SIG-M5 treated with dmso at 0.1 percent for 504 hours (cell line): ENCODE data around the gene TAP1.

Source experiments
- DNase-seq: peaks from one replicate; lab custom pipeline; 2025; ENCODE audit not compliant: unreplicated experiment; lab: John Stamatoyannopoulos, UW

Gene TAP1

DNA sequence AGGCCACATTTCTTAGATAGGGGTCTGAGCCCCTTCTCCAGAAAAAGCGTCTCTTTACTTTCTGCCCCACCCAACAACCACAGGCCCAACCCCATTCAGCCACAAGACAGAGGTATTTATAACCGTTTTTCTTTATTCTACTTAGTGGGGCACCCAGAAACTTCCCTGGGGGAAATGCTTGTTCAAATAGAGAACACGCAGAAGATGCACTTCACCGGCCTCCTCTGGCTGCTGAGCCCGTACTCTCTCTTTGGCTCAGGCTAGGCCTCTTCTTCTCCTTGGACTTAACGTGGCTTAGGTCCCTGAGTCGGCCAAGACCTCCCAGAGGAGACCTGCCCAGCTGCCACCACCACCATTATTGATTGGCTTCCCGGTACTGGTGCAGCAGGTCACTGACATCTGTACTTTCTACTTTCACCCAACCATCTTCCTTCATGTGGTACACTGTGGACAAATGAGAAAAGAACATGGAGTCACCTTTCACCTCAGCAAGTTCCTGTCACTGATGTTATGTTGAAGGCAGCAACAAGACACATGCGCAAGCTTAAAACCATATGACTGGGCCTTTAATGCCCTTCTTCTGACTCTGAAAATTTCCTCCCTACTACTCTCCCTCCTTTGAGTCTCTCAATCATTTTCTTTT is 12.8 kb downstream of the TAP1 start:
- DNase-seq = no peak

DNA sequence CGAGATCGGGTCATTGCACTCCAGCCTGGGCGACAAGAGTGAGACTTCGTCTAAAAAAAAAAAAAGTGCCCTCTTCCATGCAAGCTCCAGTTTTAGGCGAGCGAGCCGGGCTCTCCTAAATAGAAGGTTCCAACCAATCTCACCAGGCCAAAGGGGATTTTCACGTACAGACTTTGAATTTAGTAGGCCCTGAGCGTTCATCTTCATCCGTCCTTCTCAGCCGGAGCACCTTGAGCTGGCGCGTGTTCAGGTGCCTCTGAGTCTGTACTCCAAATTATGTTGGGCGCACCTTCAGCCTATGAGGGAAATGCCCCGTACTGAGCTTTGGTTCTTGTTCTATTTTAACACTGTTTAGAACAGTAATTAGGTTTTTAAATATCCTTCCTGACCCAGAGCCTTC is 14.1 kb downstream of the TAP1 start:
- no peak for DNase-seq

GRCh38 chr6:32838114-32838958 is 15.2 kb downstream of the TAP1 start, which contains the start of gene TAP2:
Gene TAP2 (minus strand): TSS chr6:32838739. CDS start chr6:32838233, 506 bp downstream.
- peak; percentile 79 for DNase-seq

DNA sequence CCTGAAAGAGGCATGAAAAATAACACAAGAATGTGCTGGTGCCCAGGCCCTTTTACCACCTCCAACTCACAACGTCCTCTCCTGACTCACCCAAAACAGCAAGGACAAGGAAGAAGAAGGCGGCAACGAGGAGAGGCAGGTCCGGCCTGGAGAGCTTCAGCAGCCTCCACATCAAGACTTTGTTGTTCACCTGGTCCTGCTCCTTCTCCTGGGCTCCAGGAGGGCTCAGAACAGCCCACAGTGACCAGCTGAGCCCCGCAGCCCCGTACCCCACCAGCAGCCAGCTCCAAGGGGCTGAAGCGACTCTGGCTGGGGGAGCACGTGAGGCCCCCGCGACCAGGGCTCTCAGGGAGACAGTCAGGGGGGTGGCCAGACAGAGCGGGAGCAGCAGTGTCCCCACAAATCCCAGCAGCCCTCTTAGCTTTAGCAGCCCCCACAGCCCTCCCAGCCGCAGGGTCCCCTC is 15.8 kb downstream of the TAP1 start:
- DNase-seq = no peak

- DNase-seq = no peak
Measured at GRCh38 chr6:32836873-32837272, 16.6 kb downstream of the TAP1 start.

- DNase-seq = no peak
Measured at GRCh38 chr6:32835167-32835893, 18.2 kb downstream of the TAP1 start.

- no peak for DNase-seq
Measured at GRCh38 chr6:32833664-32834063, 19.8 kb downstream of the TAP1 start.

DNA sequence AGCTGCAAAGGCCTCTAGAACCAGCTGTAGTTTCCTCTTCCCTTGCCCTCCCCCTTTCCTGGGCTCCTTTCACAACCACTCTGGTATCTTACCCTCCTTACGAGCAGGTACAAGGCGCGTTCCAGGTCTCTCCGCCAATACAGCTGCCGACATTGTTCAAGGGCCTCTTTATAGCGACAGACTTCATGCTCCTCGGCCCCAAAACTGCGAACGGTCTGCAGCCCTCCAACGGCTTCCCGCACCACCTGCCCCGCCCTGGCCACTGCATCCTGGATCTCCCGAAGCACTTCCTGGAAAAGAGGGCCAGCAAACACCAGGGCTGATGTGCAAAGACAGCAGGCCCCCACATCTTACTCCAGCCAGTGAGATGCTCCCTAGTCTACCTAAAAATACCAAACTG is 21.0 kb downstream of the TAP1 start:
- no peak for DNase-seq

DNA sequence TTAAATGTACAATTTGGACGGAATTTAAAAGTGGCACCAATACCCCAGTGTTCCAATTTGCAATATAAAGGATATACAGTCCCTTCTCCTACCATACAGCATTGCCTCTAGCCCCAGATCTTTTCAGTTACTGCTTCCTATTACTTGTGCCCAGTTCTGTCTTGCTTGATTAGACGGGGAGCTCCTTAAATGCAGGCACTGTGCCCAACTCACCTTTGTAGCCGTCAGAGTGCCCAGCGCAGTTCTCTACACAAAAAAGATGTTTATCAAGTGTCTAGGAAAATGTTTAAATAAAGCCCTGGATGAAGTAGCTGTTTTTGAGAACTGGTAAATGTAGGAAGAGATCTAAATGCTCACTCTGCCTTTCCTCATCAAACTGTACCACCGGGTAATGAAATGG is 22.6 kb downstream of the TAP1 start:
- no peak for DNase-seq

GRCh38 chr6:32830017-32830416 is 23.5 kb downstream of the TAP1 start:
- DNase-seq = no peak

GRCh38 chr6:32829495-32829894 is 24.0 kb downstream of the TAP1 start:
- no peak for DNase-seq

DNA sequence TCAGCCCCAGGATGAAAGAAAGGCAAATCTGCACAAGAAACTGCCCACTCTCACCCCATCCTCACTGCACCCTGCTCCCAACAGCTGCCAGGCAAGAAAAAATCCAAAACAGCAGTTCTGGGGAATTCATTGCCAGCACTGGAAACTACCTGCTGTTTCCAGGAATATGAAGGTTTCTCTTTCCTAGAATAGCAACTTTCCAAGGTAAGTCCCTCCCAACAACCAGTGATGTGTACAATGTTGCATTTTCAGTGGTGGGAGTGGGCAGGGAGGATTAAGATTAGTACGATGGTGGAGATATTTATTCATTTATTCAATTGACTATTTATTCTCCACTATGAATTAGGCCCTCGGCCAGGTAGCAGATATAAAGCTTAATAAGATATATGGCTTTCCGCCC is 26.5 kb downstream of the TAP1 start:
- no peak for DNase-seq

GRCh38 chr6:32825966-32826365 is 27.5 kb downstream of the TAP1 start:
- no peak for DNase-seq

DNA sequence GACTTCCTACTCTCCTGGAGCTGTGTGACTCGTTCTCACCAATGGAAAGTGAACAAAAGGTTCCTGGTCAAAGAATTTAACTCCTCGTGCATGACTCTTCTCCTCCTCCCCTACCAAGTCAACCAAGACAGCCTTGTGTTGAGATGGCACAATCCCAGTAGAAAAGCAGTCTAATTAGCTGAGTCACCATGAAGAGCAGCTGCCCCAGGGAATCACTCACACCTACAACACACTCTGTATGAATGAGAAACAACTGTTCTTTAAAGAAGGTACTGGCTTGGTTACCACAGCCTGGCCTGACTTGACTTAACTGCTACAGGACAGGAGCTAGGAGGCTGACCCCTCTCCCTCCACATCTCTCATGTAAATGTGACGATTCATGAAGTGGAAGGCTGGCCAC is 33.8 kb downstream of the TAP1 start:
- no peak for DNase-seq

DNA sequence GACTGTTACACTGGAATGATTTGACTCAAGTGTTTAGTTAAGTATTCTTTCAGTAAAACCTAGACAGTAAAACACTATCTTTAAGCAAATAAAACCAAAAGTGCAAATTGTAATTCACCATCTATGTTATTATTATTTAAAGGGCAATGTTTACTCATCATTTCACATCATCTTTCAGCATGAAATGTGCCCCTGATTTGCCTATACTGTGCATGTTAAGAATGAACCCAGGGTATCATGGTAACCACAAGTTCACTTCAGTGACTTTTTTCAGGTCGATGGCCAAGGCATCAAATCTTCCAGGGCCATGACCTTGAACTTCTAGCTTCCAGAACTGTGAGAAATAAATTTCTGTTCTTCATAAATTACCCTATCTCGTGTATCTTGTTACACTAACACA is 34.6 kb downstream of the TAP1 start:
- no peak for DNase-seq

GRCh38 chr6:32816746-32817204 is 36.7 kb downstream of the TAP1 start, which contains the start of gene HLA-DOB:
Gene HLA-DOB (minus strand): TSS chr6:32817002. CDS start chr6:32816951, 51 bp downstream.
- DNase-seq = peak; percentile 32

GRCh38 chr6:32815996-32816395 is 37.5 kb downstream of the TAP1 start:
- no peak for DNase-seq

DNA sequence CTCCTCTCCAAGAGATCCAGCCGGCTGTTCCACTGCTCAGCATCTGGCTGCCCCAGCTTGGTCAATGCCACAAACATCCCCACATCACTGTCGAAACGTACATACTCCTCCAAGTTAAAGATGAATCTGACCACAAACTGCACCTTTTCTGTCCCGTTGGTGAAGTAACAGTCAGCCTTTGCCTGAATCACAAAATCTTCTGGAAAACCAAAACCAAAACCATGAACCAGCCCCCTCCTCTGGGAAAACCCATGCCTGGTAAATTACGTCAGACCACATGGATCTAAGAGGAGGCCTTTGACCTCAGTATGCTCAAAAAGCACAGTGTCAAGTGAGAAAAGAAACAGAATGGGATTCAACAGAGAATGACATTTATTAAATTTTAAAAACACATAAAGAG is 38.4 kb downstream of the TAP1 start:
- no peak for DNase-seq

GRCh38 chr6:32814145-32814544 is 39.4 kb downstream of the TAP1 start:
- no peak for DNase-seq

DNA sequence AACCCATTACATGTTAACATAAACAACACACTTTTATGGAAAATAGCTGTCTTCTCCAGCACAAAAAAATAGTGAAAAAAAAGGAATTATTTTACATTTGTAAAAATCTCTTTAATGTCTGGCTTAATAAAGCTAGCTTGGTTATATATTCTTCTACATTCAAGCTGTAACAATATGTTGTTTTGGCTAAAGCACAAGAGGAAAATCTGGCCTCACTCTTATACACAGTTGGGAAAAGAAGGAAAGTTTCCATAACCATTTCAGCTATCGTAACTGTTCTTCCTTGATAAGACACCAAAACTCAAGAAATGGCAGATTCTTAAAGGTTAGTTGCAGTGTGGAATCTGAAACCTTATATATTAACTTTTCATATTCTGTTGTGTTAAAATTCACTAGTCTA is 44.3 kb downstream of the TAP1 start:
- DNase-seq = no peak

DNA sequence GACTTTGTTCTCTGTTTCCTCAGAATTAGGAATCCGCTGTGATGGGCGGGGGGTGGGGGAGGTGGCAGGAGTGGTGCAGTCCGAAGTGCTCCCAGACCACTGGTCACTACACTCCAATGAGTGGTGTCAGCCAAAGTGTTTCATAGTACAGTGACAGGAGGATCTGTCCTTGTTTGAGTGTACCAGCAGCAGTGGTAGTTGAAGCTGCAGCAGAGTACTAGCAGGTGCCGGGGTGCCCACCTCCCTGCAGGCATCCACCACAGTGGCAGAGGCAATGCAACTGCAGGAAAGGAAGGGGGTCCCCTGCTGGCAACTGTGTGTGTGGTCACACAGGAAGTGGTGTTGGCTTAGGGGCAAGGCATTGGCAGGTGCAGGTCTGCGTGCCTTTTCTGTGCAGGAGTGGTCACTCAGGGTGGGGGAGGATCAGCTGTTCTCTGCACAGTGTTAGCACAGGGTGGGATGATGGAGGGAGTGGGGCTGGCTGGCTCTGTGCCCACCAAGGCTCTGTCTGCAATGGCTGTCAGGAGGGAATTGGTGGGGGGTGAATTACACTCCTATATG is 46.4 kb downstream of the TAP1 start:
- DNase-seq = no peak
